HepG2 (cell line): Measurements from ENCODE around the gene RING1. TPM values are rescaled to one million over a fixed set of nuclear protein-coding genes. Genes with fewer than 3 reads are reported as not detected.
A peak's percentile ranks its signal among the peaks of the same experiment; 100 is the strongest.

Experiments used
- ERF ChIP-seq: IDR thresholded peaks from 2 replicates; pipeline ENCODE4 v1.6.1; 2018; ENCODE audit warnings: missing biosample characterization, missing genetic modification reagents
- ETV5 ChIP-seq: IDR thresholded peaks from 2 replicates; pipeline ENCODE4 v1.6.1; 2018; ENCODE audit warnings: missing biosample characterization, missing genetic modification reagents, inconsistent platforms, borderline replicate concordance
- FOXA1 ChIP-seq, 2 experiments: fragments of 450-650 bp in 1 of 2; sonication (generic) in 1 of 2; formaldehyde crosslinking in 1 of 2; IDR thresholded peaks; 2 replicates each; pipeline versions ENCODE4 v1.4.0 to v1.6.1; 2016 to 2020; ENCODE audit warnings: missing genetic modification reagents in 1 of 2
- FOXC1 ChIP-seq: sonication (generic); formaldehyde crosslinking; IDR thresholded peaks from 2 replicates; pipeline ENCODE4 v1.8.0; 2022; ENCODE audit warnings: mild to moderate bottlenecking, missing genetic modification reagents, borderline replicate concordance
- HDAC1 ChIP-seq: sonication (generic); formaldehyde crosslinking; IDR thresholded peaks from 2 replicates; pipeline ENCODE4 v1.5.1; 2020; ENCODE audit warnings: mild to moderate bottlenecking, missing genetic modification reagents
- HDAC6 ChIP-seq: fragments of 200-600 bp; sonication (generic); IDR thresholded peaks from 2 replicates; pipeline ENCODE4 v1.7.0; 2017; ENCODE audit warnings: mild to moderate bottlenecking, antibody characterized with exemption, low read length, low read depth
- MLLT10 ChIP-seq: sonication (generic); formaldehyde crosslinking; IDR thresholded peaks from 2 replicates; pipeline ENCODE4 v1.4.0; 2020; ENCODE audit warnings: missing genetic modification reagents
- MTF1 ChIP-seq: sonication (generic); formaldehyde crosslinking; IDR thresholded peaks from 2 replicates; pipeline ENCODE4 v1.5.0; 2020; ENCODE audit warnings: missing genetic modification reagents
- NFE2 ChIP-seq: sonication (generic); formaldehyde crosslinking; IDR thresholded peaks from 2 replicates; pipeline ENCODE4 v1.4.0; 2020; ENCODE audit warnings: missing genetic modification reagents
- ZBTB42 ChIP-seq: sonication (generic); formaldehyde crosslinking; IDR thresholded peaks from 2 replicates; pipeline ENCODE4 v1.5.0; 2020; ENCODE audit warnings: mild to moderate bottlenecking, missing genetic modification reagents
- ZNF101 ChIP-seq: sonication (generic); formaldehyde crosslinking; IDR thresholded peaks from 2 replicates; pipeline ENCODE4 v1.4.0; 2020; ENCODE audit warnings: mild to moderate bottlenecking, low read depth, missing genetic modification reagents, borderline replicate concordance
- ZNF441 ChIP-seq: sonication (generic); formaldehyde crosslinking; IDR thresholded peaks from 2 replicates; pipeline ENCODE4 v1.7.0; 2021; ENCODE audit warnings: missing genetic modification reagents, borderline replicate concordance
- ZNF607 ChIP-seq: sonication (generic); formaldehyde crosslinking; IDR thresholded peaks from 2 replicates; pipeline ENCODE4 v1.5.1; 2020; ENCODE audit warnings: missing genetic modification reagents, mild to moderate bottlenecking, borderline replicate concordance
- ZNF619 ChIP-seq: sonication (generic); formaldehyde crosslinking; IDR thresholded peaks from 2 replicates; pipeline ENCODE4 v1.4.0; 2020; ENCODE audit warnings: mild to moderate bottlenecking, missing genetic modification reagents
- ZNF75D ChIP-seq: sonication (generic); formaldehyde crosslinking; IDR thresholded peaks from 2 replicates; pipeline ENCODE4 v1.8.1; 2023; ENCODE audit warnings: missing genetic modification reagents, mild to moderate bottlenecking, borderline replicate concordance
- ZNF773 ChIP-seq: sonication (generic); formaldehyde crosslinking; IDR thresholded peaks from 2 replicates; pipeline ENCODE4 v1.4.0; 2020; ENCODE audit warnings: missing genetic modification reagents, borderline replicate concordance
- ZNF788 ChIP-seq: sonication (generic); formaldehyde crosslinking; IDR thresholded peaks from 2 replicates; pipeline ENCODE4 v1.5.0; 2020; ENCODE audit warnings: mild to moderate bottlenecking, missing genetic modification reagents, borderline replicate concordance
- polyA plus RNA-seq, 8 experiments: library from polyadenylated mRNA; depleted of rRNA in 3 of 8; stranded (reverse) in 7 of 8; unstranded in 1 of 8; fragments of >200 nt; fragmentation: Illumina TruSeq in 4 of 8; extraction: Trizol in 4 of 8; gene quantifications; 2 replicates each; pipeline versions ENCODE4 v1.2.1 to v1.2.3, GENCODE V29; 2011 to 2016; ENCODE audit warnings: low read depth in 4 of 8, missing spikeins in 1 of 8, mixed read lengths in 1 of 8; ENCODE audit not compliant: insufficient read depth in 1 of 8
- total RNA-seq, 5 experiments: library from RNA; depleted of rRNA; stranded (reverse); fragments of >200 nt; fragmentation: Illumina TruSeq; extraction: Trizol; gene quantifications; 2 replicates each; pipeline ENCODE4 v1.2.3, GENCODE V29; 2016; ENCODE audit warnings: low read depth in 1 of 5
- TF ChIP-seq, protein P1 (sequence below): sonication (generic); formaldehyde crosslinking; IDR thresholded peaks from 2 replicates; pipeline ENCODE4 v1.5.0; 2020; ENCODE audit warnings: mild to moderate bottlenecking, missing genetic modification reagents, borderline replicate concordance
- TF ChIP-seq, protein P2 (sequence below): sonication (generic); formaldehyde crosslinking; IDR thresholded peaks from 2 replicates; pipeline ENCODE4 v1.5.1; 2020; ENCODE audit warnings: missing genetic modification reagents, mild to moderate bottlenecking, borderline replicate concordance
- TF ChIP-seq, protein P3 (sequence below): sonication (generic); formaldehyde crosslinking; conservative IDR thresholded peaks from 2 replicates; pipeline ENCODE4 v1.8.0; 2022; ENCODE audit warnings: low read depth, missing genetic modification reagents

RING1 gene
- total and polyA plus RNA-seq, 2 of the 13 experiments (the other 11 are each of a cell fraction or from before 2014, with no cell fraction given) = 23.9 to 33.6 TPM

DNA sequence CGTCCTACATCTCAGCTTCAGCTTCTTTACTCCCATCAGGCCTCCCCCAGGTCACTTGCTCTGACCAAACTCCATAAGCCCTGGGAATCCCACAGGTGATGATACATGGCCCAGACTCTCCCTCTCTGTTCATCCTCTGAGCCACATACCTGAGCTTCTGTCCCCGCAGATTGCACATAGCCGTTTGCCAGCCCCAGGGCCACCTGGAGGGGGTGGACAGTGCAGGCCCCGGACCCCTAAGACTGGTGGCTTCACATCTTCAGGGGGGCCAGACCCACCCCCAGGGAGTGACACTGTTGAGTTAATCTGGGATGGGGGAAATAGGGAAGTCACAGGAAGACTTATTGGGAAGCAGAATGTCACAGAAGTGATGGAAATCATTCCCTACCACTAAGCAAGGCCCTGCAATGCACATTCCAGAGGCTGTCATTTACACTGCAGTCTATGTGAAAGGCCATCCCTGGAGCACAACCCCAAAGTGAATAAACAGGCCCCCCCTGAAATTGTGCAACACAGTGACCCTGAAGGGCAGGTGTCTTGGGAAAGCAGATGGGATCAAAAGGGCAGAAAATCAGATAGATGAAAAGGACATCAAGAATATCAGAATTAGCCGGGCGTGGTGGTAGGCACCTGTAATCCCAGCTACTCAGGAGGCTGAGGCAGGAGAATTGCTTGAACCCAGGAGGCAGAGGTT lies 10.0 kb upstream of the RING1 start (continued):
- no peak for TF ChIP-seq ZNF619 (CRISPR knock-in tag)
- no peak for TF ChIP-seq FOXC1
- no peak for TF ChIP-seq MLLT10 (CRISPR knock-in tag)
- TF ChIP-seq ZNF101 (CRISPR knock-in tag) = no peak
- peak; percentile 95 for TF ChIP-seq HDAC1 (CRISPR knock-in tag)
- TF ChIP-seq MTF1 (CRISPR knock-in tag) = no peak
- TF ChIP-seq HDAC6 = no peak
- TF ChIP-seq ZNF607 (CRISPR knock-in tag) = 0 out of 2 replicates have a peak, but pooled peaks have one; percentile 51
- TF ChIP-seq, protein P1, sequence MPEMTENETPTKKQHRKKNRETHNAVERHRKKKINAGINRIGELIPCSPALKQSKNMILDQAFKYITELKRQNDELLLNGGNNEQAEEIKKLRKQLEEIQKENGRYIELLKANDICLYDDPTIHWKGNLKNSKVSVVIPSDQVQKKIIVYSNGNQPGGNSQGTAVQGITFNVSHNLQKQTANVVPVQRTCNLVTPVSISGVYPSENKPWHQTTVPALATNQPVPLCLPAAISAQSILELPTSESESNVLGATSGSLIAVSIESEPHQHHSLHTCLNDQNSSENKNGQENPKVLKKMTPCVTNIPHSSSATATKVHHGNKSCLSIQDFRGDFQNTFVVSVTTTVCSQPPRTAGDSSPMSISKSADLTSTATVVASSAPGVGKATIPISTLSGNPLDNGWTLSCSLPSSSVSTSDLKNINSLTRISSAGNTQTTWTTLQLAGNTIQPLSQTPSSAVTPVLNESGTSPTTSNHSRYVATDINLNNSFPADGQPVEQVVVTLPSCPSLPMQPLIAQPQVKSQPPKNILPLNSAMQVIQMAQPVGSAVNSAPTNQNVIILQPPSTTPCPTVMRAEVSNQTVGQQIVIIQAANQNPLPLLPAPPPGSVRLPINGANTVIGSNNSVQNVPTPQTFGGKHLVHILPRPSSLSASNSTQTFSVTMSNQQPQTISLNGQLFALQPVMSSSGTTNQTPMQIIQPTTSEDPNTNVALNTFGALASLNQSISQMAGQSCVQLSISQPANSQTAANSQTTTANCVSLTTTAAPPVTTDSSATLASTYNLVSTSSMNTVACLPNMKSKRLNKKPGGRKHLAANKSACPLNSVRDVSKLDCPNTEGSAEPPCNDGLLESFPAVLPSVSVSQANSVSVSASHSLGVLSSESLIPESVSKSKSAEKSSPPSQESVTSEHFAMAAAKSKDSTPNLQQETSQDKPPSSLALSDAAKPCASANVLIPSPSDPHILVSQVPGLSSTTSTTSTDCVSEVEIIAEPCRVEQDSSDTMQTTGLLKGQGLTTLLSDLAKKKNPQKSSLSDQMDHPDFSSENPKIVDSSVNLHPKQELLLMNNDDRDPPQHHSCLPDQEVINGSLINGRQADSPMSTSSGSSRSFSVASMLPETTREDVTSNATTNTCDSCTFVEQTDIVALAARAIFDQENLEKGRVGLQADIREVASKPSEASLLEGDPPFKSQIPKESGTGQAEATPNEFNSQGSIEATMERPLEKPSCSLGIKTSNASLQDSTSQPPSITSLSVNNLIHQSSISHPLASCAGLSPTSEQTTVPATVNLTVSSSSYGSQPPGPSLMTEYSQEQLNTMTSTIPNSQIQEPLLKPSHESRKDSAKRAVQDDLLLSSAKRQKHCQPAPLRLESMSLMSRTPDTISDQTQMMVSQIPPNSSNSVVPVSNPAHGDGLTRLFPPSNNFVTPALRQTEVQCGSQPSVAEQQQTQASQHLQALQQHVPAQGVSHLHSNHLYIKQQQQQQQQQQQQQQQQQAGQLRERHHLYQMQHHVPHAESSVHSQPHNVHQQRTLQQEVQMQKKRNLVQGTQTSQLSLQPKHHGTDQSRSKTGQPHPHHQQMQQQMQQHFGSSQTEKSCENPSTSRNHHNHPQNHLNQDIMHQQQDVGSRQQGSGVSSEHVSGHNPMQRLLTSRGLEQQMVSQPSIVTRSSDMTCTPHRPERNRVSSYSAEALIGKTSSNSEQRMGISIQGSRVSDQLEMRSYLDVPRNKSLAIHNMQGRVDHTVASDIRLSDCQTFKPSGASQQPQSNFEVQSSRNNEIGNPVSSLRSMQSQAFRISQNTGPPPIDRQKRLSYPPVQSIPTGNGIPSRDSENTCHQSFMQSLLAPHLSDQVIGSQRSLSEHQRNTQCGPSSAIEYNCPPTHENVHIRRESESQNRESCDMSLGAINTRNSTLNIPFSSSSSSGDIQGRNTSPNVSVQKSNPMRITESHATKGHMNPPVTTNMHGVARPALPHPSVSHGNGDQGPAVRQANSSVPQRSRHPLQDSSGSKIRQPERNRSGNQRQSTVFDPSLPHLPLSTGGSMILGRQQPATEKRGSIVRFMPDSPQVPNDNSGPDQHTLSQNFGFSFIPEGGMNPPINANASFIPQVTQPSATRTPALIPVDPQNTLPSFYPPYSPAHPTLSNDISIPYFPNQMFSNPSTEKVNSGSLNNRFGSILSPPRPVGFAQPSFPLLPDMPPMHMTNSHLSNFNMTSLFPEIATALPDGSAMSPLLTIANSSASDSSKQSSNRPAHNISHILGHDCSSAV (CRISPR knock-in tag) = no peak
- peak; percentile 92; the same call in 1 of the 2 replicates for TF ChIP-seq ERF (CRISPR knock-in tag)
- no peak for TF ChIP-seq NFE2 (CRISPR knock-in tag)
- TF ChIP-seq ZBTB42 (CRISPR knock-in tag) = no peak
- TF ChIP-seq, protein P2, sequence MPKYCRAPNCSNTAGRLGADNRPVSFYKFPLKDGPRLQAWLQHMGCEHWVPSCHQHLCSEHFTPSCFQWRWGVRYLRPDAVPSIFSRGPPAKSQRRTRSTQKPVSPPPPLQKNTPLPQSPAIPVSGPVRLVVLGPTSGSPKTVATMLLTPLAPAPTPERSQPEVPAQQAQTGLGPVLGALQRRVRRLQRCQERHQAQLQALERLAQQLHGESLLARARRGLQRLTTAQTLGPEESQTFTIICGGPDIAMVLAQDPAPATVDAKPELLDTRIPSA (CRISPR knock-in tag) = no peak
- TF ChIP-seq FOXA1 (IDR thresholded peaks at IDR 0.05) = peak; percentile 66; the same call in 1 of the 2 replicates
- TF ChIP-seq FOXA1 (CRISPR knock-in tag; IDR thresholded peaks at IDR 0.05) = peak; percentile 91
- no peak for TF ChIP-seq ZNF773
- TF ChIP-seq, protein P3, sequence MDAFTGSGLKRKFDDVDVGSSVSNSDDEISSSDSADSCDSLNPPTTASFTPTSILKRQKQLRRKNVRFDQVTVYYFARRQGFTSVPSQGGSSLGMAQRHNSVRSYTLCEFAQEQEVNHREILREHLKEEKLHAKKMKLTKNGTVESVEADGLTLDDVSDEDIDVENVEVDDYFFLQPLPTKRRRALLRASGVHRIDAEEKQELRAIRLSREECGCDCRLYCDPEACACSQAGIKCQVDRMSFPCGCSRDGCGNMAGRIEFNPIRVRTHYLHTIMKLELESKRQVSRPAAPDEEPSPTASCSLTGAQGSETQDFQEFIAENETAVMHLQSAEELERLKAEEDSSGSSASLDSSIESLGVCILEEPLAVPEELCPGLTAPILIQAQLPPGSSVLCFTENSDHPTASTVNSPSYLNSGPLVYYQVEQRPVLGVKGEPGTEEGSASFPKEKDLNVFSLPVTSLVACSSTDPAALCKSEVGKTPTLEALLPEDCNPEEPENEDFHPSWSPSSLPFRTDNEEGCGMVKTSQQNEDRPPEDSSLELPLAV (CRISPR knock-in tag) = no peak
- TF ChIP-seq ZNF75D (CRISPR knock-in tag) = no peak
- TF ChIP-seq ZNF788 (CRISPR knock-in tag) = peak; percentile 85
- peak; percentile 52; the same call in 1 of the 2 replicates for TF ChIP-seq ETV5 (CRISPR knock-in tag)
- TF ChIP-seq ZNF441 (CRISPR knock-in tag) = no peak
